Measurements from ENCODE around the gene OPA3.

DNA sequence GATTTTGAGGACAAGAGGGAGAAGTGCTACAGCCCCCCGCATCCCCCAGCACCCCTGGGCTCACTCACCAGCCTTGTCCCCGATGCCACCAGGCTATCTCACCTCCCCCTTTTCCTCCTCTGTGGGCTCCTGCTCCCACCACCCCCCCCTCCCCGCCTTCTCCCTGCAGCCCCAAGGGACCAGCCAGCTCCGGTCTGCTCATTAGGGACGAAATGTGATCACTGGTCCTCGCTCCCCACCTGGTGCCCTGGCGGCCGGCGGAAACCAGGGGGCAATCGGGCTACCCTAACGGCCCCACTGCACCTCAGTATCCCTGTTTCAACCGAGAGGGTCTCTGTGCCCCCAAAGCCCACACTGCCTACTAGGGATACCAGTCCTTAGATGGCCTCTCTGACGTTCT, 14.7 kb upstream of the OPA3 start:
- peak; percentile 42 for TF ChIP-seq EZH2 (IDR thresholded peaks at IDR 0.05; ENCODE audit: low read length)
- TF ChIP-seq, protein P1, sequence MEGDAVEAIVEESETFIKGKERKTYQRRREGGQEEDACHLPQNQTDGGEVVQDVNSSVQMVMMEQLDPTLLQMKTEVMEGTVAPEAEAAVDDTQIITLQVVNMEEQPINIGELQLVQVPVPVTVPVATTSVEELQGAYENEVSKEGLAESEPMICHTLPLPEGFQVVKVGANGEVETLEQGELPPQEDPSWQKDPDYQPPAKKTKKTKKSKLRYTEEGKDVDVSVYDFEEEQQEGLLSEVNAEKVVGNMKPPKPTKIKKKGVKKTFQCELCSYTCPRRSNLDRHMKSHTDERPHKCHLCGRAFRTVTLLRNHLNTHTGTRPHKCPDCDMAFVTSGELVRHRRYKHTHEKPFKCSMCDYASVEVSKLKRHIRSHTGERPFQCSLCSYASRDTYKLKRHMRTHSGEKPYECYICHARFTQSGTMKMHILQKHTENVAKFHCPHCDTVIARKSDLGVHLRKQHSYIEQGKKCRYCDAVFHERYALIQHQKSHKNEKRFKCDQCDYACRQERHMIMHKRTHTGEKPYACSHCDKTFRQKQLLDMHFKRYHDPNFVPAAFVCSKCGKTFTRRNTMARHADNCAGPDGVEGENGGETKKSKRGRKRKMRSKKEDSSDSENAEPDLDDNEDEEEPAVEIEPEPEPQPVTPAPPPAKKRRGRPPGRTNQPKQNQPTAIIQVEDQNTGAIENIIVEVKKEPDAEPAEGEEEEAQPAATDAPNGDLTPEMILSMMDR (optimal IDR thresholded peaks at IDR 0.05 in 1 of 3, IDR thresholded peaks at IDR 0.05 in 1 of 3, conservative IDR thresholded peaks at IDR 0.05 in 1 of 3; ENCODE audit: extremely low read depth in 1 of 3, insufficient read depth in 2 of 3, low read length in 3 of 3): no peak

All from keratinocyte (primary cell).